Ascending aorta (tissue), 2 donors: Measurements from ENCODE around the gene GTF3A. TPM values are rescaled to one million over a fixed set of nuclear protein-coding genes. Genes with fewer than 3 reads are reported as not detected.

Experiments used
- DNase-seq, 2 donors: peaks; one replicate each; pipeline ENCODE4 v3.0.0-alpha.2; 2019; ENCODE audit warnings: low spot score in 2 of 2
- H3K27ac ChIP-seq, 2 donors: fragments of 200-600 bp; sonication (generic); one replicate each; pipeline ENCODE4 v1.5.1; 2016 to 2017; ENCODE audit warnings: mild to moderate bottlenecking in 1 of 2
- H3K27me3 ChIP-seq: fragments of 200-600 bp; sonication (generic); one replicate; pipeline ENCODE4 v1.5.1; 2017
- H3K36me3 ChIP-seq, 2 donors: fragments of 200-600 bp; sonication (generic); one replicate each; pipeline ENCODE4 v1.5.1; 2016
- H3K4me1 ChIP-seq, 2 donors: fragments of 200-600 bp; sonication (generic); one replicate each; pipeline ENCODE4 v1.5.1; 2016 to 2017; ENCODE audit warnings: mild to moderate bottlenecking in 1 of 2
- H3K4me3 ChIP-seq, 2 donors: fragments of 200-600 bp; sonication (generic); one replicate each; pipeline ENCODE4 v1.5.1; 2016 to 2017; ENCODE audit warnings: mild to moderate bottlenecking in 1 of 2
- H3K9me3 ChIP-seq, 2 donors: fragments of 200-600 bp; sonication (generic); one replicate each; pipeline ENCODE4 v1.5.1; 2016
- intact Hi-C: fragments of 100-400 bp; cut with DNase I; formaldehyde crosslinking; loops from one replicate; pipeline ENCODE4 v1.15.1; 2023
- total RNA-seq: library from RNA; depleted of rRNA; stranded (reverse); fragments of >200 nt; gene quantifications from one replicate; pipeline ENCODE4 v1.1.0, GENCODE V29; 2016
- TF ChIP-seq, protein P1 (sequence below), 3 experiments: fragments of 200-600 bp in 2 of 3; fragments of 450-650 bp in 1 of 3; sonication (generic) in 2 of 3; IDR thresholded peaks; one replicate each; pipeline ENCODE4 v1.5.1; 2016 to 2019; ENCODE audit warnings: antibody characterized with exemption in 3 of 3, mild to moderate bottlenecking in 1 of 3, moderate library complexity in 1 of 3

The GTF3A gene
- total RNA-seq, 1 donor from 2014 or later, result 197 TPM

DNA sequence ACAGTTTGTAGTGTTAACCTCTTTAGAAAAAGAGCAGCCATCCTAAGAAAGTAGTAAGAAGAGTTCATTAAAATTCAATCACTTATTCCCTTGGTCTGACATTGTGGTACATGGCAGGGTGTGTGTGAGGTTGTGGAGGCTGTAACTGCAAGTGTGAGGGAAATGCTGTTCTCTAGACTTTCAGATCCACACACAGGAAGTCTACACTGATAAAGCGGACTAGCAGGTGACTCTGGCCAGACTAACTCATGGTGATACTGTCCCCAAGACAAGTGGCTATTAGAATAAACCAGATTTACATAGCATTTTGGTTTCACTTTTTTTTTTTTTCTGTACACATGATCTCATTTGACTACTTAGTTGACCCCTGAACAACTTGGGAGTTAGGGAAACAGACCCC, 16.0 kb downstream of the GTF3A start:
- TF ChIP-seq, protein P1, sequence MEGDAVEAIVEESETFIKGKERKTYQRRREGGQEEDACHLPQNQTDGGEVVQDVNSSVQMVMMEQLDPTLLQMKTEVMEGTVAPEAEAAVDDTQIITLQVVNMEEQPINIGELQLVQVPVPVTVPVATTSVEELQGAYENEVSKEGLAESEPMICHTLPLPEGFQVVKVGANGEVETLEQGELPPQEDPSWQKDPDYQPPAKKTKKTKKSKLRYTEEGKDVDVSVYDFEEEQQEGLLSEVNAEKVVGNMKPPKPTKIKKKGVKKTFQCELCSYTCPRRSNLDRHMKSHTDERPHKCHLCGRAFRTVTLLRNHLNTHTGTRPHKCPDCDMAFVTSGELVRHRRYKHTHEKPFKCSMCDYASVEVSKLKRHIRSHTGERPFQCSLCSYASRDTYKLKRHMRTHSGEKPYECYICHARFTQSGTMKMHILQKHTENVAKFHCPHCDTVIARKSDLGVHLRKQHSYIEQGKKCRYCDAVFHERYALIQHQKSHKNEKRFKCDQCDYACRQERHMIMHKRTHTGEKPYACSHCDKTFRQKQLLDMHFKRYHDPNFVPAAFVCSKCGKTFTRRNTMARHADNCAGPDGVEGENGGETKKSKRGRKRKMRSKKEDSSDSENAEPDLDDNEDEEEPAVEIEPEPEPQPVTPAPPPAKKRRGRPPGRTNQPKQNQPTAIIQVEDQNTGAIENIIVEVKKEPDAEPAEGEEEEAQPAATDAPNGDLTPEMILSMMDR (IDR thresholded peaks at IDR 0.05), result no peak
- no peaks in the 10 kb centered on the region for H3K27me3 ChIP-seq
- H3K9me3 ChIP-seq, result no peaks in the 10 kb centered on the region
- intact Hi-C loops, result no loop called here
- DNase-seq, result no peak
- H3K4me1 ChIP-seq, result no peaks in the 10 kb centered on the region
- no peak overlapping the region for H3K4me3 ChIP-seq
- H3K36me3 ChIP-seq, result peaks cover 18 to 29% of the 10 kb centered on the region in 2 donors
- no peak overlapping the region for H3K27ac ChIP-seq

DNA sequence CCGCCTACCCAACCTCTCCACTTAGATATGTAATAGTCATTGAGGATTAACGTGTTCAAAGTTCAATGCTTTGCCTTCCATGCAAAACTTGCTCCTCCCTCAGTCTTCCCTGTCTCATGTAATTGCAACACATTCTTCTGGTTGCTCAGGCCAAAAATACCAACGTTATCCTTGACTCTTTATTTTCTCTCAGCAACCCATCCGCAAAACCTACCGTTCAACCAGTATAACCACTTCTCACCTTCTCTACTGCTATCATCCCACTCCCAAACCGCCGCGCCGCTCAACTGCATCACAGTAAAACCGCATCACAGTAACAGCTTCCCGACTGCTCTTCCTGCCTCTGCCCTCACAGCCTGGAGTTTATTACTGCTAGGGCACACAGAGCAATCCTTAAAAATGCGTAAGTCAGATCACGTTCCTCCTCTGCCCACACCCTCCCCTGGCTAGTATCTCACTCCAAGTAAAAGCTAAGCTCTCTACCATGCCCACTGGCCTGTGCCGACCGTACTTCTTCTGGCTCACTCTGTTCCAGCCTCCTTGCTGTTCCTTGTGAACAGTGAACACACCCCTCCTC, 17.7 kb downstream of the GTF3A start:
- no peak for DNase-seq
- Histone ChIP-seq H3K36me3 (peaks cover 11 to 20% of the 10 kb centered on the region in 2 donors), H3K27me3 (no peaks in the 10 kb centered on the region), H3K27ac (no peak overlapping the region), H3K4me1 (no peaks in the 10 kb centered on the region), H3K4me3 (no peak overlapping the region), H3K9me3 (no peaks in the 10 kb centered on the region)
- intact Hi-C loops, result no loop called here
- TF ChIP-seq, protein P1 (IDR thresholded peaks at IDR 0.05), result no peak

DNA sequence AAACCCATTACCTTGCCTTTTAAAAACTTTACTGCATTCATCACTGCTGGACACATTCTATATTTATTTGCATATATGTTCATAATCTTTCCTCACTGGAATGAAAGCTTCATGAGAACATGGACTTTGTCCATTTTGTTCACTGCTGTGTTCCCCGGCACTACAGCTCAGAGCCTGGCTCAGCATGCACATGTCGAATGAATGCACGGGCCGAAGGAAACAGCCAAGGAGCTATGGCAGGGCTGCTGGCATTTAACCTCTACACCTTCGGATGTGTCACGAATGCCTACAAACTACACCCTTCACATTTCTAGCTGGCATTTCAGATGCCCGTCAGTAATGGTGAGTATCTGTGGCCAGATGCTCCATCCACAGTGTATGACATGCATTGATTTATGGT, 18.4 kb downstream of the GTF3A start:
- intact Hi-C loops, result no loop called here
- TF ChIP-seq, protein P1 (IDR thresholded peaks at IDR 0.05), result no peak
- Histone ChIP-seq H3K9me3 (no peaks in the 10 kb centered on the region), H3K27me3 (no peaks in the 10 kb centered on the region), H3K4me1 (no peaks in the 10 kb centered on the region), H3K27ac (no peak overlapping the region), H3K4me3 (no peak overlapping the region), H3K36me3 (peaks cover 11 to 19% of the 10 kb centered on the region in 2 donors)
- DNase-seq, result no peak

DNA sequence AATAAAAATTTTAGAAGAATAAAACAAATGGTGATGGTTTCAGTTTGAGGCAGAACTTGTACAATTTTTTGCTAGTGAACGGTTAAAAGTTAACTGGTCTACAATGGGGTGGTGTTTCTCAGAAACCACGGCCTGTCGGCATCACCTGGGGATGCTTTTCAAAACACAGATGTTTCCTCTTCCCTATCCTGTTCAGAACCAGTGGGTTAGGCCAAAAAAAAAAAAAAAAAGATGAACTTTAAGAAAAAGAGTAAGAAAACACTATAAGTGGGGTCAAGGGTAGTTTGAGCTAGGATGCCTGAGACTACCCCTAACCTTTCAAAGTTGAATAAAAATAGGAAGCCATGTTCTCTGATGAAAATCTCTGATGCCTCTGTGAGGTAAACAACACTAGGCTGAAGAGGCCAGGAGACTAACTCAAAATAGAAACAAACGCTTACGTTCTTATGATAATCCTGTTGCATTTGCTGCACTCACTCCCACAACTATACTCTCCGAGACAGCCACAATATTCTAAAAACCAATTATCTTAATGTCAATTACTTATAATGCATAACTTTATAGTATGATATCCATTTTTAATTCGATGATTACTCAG, 22.7 kb downstream of the GTF3A start:
- Histone ChIP-seq H3K36me3 (peaks cover 0 to 2% of the 10 kb centered on the region in 2 donors), H3K4me3 (no peak overlapping the region), H3K4me1 (peaks cover 3 to 15% of the 10 kb centered on the region in 2 donors), H3K27ac (no peak overlapping the region), H3K27me3 (no peaks in the 10 kb centered on the region), H3K9me3 (no peaks in the 10 kb centered on the region)
- DNase-seq, result no peak
- TF ChIP-seq, protein P1 (IDR thresholded peaks at IDR 0.05), result no peak
- intact Hi-C loops, result no loop called here

DNA sequence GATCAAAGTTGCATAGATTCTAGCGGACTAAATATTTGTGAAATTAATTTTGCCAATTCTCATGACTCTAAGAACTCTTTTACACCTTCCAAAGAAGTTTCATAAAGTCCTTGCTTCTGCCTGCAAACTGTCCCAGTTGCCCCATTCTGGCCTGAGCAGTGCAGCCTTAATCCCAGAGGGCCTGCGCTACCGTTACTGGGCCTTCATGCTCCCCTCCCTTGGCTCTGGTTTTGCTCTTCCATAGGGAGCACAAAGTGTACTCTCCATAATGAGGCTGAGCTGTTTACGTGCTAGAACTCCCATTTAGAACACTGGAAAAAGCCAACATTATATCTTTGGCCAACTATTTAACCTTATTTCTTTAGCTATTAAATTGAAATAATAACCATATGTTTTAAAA, 23.9 kb downstream of the GTF3A start:
- TF ChIP-seq, protein P1 (IDR thresholded peaks at IDR 0.05), result no peak
- H3K27ac ChIP-seq, result no peak overlapping the region

More for the DNA sequence above, 23.9 kb downstream of the GTF3A start:
- Histone ChIP-seq H3K27me3 (no peaks in the 10 kb centered on the region), H3K4me1 (peaks cover 3 to 15% of the 10 kb centered on the region in 2 donors), H3K4me3 (no peak overlapping the region), H3K9me3 (no peaks in the 10 kb centered on the region), H3K36me3 (no peaks in the 10 kb centered on the region)
- no peak for DNase-seq
- intact Hi-C loops, result no loop called here
